ENCODE results near the gene BAZ1A.

GRCh38 chr14:34766606-34767005 lies 108.6 kb downstream of the BAZ1A start:
- TF ChIP-seq POLR2AphosphoS5 (IDR thresholded peaks at IDR 0.05), result no peak
- no peak for TF ChIP-seq CTCF (IDR thresholded peaks at IDR 0.05)

All from esophagus muscularis mucosa (tissue), 3 donors.